Fibroblast of upper back skin (primary cell): ENCODE data around the gene PROSER3.
"Not testable (repeated sequence)": the region's sequence is repeated elsewhere in the genome, so short reads cannot be mapped to it uniquely, and the experiment has no call there.

ENCODE experiments used
- DNase-seq: peaks from one replicate; pipeline ENCODE4 v3.0.0-alpha.2; 2013

Gene PROSER3

GRCh38 chr19:35795564-35795963, 37.6 kb downstream of the PROSER3 start:
- DNase-seq, result not testable (repeated sequence)

DNA sequence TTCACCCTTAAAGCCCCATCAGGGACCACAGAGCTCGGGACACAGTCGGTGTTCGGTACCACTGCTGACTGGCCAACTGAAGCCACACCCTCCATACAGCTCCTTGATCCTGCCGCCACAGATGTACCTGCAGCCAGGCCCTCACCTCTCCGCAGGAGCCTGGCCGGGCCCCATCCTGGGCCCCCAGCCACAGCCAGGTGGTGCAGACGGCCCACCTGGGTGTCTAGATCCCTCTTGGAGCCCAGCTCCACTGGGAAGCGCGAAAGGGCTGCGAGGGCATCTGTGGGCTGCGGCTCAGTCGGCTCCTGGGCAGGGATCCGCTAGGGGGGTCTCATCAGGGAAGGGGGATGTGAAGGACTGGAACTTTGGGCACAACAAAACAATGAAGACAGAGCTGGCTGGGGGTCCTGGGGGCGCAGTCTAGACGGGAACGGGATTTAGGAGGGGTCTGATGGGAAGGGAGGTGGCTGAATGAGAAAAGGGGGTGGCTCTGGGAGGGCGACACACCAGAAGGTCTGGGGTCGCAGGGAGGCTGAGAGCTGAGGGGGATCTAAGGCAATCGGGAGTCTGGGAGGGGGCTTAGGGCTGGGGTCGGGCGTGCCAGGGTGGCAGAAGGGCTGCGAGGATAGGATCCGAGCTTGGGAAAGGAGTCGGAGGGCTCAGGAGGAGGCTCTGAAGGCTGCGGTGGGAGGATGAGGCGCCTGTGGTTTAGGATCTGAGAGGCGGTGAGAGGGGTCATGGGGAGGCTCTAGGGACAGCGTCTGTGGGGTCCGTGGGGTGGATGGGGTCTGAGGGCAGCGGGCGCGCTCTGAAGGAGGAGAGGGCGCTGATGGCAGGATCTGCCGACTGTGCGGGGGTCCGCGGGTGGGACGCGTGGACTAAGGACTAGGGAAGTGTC, 38.9 kb downstream of the PROSER3 start:
- no peak for DNase-seq

GRCh38 chr19:35797663-35798062, 39.7 kb downstream of the PROSER3 start:
- DNase-seq, result no peak

GRCh38 chr19:35801828-35802227, 43.9 kb downstream of the PROSER3 start:
- no peak for DNase-seq

- no peak for DNase-seq
Observed at GRCh38 chr19:35805526-35806102, 47.6 kb downstream of the PROSER3 start.

GRCh38 chr19:35806597-35806996, 48.6 kb downstream of the PROSER3 start:
- no peak for DNase-seq

DNA sequence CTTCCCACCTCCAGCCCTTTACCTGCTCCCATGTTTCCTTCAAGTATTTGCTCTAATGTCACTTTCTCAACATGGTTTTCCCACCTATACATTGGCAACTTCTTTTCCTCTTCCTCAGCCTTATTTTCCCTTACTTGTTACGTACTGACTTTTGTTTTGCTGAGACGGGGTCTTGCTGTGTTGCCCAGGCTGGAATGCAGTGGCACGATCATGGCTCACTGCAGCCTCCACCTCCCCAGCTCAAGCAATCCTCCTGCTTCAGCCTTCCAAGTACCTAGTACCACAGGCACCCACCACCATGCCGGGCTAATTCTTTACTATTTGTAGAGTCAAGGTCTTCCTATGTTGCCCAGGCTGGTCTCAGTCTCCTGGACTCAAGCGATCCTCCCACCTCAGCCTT, 49.7 kb downstream of the PROSER3 start:
- no peak for DNase-seq

DNA sequence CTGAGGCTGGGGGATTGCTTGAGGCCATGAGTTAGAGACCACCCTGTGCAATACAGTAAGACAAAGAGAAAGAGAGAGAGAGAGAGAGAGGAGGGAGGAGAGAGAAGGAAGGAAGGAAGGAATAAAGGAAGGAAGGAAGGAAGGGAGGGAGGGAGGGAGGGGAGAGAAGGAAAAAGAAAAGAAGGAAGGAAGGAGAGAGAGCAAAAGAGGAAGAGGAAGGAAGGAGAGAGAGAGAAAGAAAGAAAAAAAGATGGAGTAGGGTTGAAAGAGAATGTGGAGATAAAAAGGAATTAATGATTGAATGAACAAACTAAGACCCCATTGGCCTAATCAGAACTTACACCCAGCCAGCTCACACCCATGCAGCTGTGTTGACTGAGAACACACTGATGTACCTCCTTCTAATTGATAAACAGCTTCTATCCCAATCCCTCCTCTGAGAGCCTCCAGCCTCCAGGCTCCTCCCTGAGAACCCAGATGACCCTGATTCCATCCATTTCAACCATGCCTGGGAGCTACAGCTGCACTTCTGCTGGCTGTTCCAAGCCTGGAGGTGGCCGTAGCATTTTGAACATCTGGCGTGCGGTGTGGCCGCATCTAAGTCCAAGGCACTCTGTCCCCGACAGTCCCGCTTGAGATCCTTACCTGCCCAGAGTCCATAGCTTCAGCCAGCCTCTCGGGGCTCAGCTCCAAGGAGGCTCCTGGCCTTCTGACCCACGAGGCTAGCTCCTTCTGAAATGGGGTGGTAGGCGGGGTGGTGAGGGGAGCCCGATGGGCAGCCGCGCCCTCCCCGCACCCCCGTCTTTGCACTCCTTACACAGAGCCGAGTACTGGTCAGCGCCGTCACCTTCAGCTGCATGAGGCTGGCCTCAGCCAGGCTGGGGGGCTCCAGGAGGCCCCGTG, 53.6 kb downstream of the PROSER3 start:
- no peak for DNase-seq

DNA sequence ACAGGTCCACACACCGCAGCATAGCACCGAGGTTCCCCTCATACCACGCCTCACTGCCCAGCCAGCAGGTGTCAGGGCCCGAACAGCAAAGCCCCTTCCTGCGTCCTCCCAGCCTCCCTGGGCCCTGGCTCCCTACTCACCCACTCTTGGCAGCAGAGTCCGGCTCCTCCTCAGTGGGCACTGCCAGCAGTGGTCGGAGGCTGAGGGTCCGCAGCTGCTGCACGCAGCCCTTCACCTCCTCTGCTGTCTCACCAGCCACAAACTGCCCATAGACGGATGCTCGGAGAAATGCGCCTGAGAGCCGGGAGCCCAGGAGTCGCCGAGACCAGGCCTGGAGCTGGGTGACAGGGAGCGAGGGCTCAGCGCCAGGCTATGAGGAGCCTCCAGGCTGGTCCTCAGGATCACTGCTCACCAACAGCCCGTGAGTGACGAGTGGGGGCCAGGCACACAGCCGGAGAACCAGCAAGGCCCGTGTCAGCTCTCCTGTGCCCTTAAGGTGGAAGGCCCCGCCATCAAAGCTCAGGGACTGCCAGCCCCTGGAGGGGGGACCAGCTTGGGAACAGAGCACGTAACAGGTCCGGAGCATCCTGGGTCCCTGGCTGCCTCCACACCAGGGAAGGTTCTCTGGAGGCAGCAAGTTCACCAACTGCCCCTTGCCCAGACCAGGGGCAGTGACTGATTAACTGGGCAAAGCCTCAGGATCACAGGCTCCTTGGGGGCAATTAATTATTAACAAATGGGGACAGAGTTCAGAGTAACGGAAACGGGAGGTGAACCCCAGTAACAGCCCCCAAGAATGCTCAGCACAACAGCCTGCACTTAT, 54.5 kb downstream of the PROSER3 start, which contains the start of gene PRODH2:
PRODH2 (minus strand) TSS at position 626 of the 823 bp plus-strand sequence; CDS start at position 586, 40 bp downstream.
- DNase-seq, result no peak

- no peak for DNase-seq
Observed at GRCh38 chr19:35813043-35813890, 55.3 kb downstream of the PROSER3 start.

GRCh38 chr19:35816262-35816661, 58.3 kb downstream of the PROSER3 start:
- DNase-seq, result no peak

DNA sequence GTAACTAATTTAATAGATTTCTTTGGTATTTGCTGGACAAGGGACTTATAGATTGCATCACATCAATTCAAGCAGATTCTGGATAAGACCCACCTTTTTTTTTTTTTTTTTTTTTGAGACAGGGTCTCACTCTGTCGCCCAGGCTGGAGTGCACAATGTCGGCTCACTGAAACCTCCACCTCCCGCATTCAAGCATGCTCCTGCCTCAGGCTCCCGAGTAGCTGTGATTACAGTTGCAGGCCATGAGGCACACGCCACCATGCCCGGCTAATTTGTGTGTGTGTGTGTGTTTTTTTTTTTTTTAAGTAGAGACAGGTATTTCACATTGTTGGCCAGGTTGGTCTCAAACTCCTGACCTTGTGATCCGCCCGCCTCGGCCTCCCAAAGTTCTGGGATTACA, 58.9 kb downstream of the PROSER3 start:
- DNase-seq, result no peak

GRCh38 chr19:35818445-35818844, 60.5 kb downstream of the PROSER3 start:
- no peak for DNase-seq
